Right atrium auricular region (tissue), 2 donors: ENCODE data around the gene PLA2G4D. TPM values are rescaled to one million over a fixed set of nuclear protein-coding genes. Genes with fewer than 3 reads are reported as not detected.

ENCODE experiments used
- DNase-seq: peaks from one replicate; pipeline ENCODE4 v3.0.0-alpha.2; 2019; ENCODE audit warnings: low spot score
- H3K27ac ChIP-seq, 2 donors: fragments of 200-600 bp; sonication (generic); 1 replicate in 1 of 2; 2 replicates in 1 of 2; pipeline ENCODE4 v1.5.1; 2016 to 2019
- H3K27me3 ChIP-seq, 2 donors: fragments of 200-600 bp; sonication (generic); one replicate each; pipeline versions ENCODE4 v1.5.1 to v1.6.0; 2017 to 2019
- H3K36me3 ChIP-seq: fragments of 200-600 bp; sonication (generic); one replicate; pipeline ENCODE4 v1.5.1; 2016
- H3K4me1 ChIP-seq, 2 donors: fragments of 200-600 bp; sonication (generic); one replicate each; pipeline versions ENCODE4 v1.5.1 to v1.6.0; 2017 to 2019
- H3K4me3 ChIP-seq, 2 donors: fragments of 200-600 bp; sonication (generic); 1 replicate in 1 of 2; 2 replicates in 1 of 2; pipeline ENCODE4 v1.5.1; 2017 to 2019; ENCODE audit warnings: mild to moderate bottlenecking in 1 of 2, moderate library complexity in 1 of 2
- H3K9me3 ChIP-seq, 2 donors: fragments of 200-600 bp; sonication (generic); one replicate each; pipeline ENCODE4 v1.5.1; 2019
- CTCF ChIP-seq, 2 donors: fragments of 200-600 bp; sonication (generic); IDR thresholded peaks; one replicate each; pipeline ENCODE4 v1.5.1; 2019; ENCODE audit warnings: antibody characterized with exemption in 2 of 2
- total RNA-seq, 2 donors: library from RNA; depleted of rRNA; stranded (reverse); fragments of >200 nt; gene quantifications; one replicate each; pipeline ENCODE4 v1.1.0, GENCODE V29; 2016

PLA2G4D gene
- total RNA-seq, 2 donors from 2014 or later, result not detected

- H3K27me3 ChIP-seq, result no peaks in the 10 kb centered on the region
- TF ChIP-seq CTCF (IDR thresholded peaks at IDR 0.05), result no peak
- no peaks in the 10 kb centered on the region for H3K36me3 ChIP-seq
- no peak overlapping the region for H3K27ac ChIP-seq
- peaks cover 0 to 19% of the 10 kb centered on the region in 2 donors for H3K4me1 ChIP-seq
- H3K4me3 ChIP-seq, result no peak overlapping the region
- DNase-seq, result no peak
- H3K9me3 ChIP-seq, result no peaks in the 10 kb centered on the region
Measured at GRCh38 chr15:42048080-42048820, 46.1 kb downstream of the PLA2G4D start.

- H3K4me1 ChIP-seq, result peaks cover 0 to 14% of the 10 kb centered on the region in 2 donors
- no peak overlapping the region for H3K4me3 ChIP-seq
- no peaks in the 10 kb centered on the region for H3K9me3 ChIP-seq
- no peak overlapping the region for H3K27ac ChIP-seq
- no peaks in the 10 kb centered on the region for H3K27me3 ChIP-seq
- TF ChIP-seq CTCF (IDR thresholded peaks at IDR 0.05), result no peak
- DNase-seq, result no peak
- no peaks in the 10 kb centered on the region for H3K36me3 ChIP-seq
Measured at GRCh38 chr15:42046597-42046996, 47.8 kb downstream of the PLA2G4D start.

- H3K27me3 ChIP-seq, result no peaks in the 10 kb centered on the region
- no peak for TF ChIP-seq CTCF (IDR thresholded peaks at IDR 0.05)
- no peak for DNase-seq
Measured at GRCh38 chr15:42045211-42045615, 49.1 kb downstream of the PLA2G4D start.

GRCh38 chr15:42042602-42043400, 51.6 kb downstream of the PLA2G4D start:
- H3K27ac ChIP-seq, result no peak overlapping the region
- no peak for TF ChIP-seq CTCF (IDR thresholded peaks at IDR 0.05)
- no peaks in the 10 kb centered on the region for H3K27me3 ChIP-seq

More at GRCh38 chr15:42045211-42045615, 49.1 kb downstream of the PLA2G4D start:
- Histone ChIP-seq H3K9me3 (no peaks in the 10 kb centered on the region), H3K27ac (no peak overlapping the region), H3K4me1 (peaks cover 0 to 3% of the 10 kb centered on the region in 2 donors), H3K36me3 (no peaks in the 10 kb centered on the region), H3K4me3 (no peak overlapping the region)

GRCh38 chr15:42038401-42038800, 56.0 kb downstream of the PLA2G4D start:
- Histone ChIP-seq H3K4me1 (no peaks in the 10 kb centered on the region), H3K9me3 (no peaks in the 10 kb centered on the region), H3K36me3 (no peaks in the 10 kb centered on the region), H3K27ac (no peak overlapping the region), H3K27me3 (no peaks in the 10 kb centered on the region), H3K4me3 (no peak overlapping the region)
- TF ChIP-seq CTCF (IDR thresholded peaks at IDR 0.05), result no peak
- no peak for DNase-seq

More at GRCh38 chr15:42042602-42043400, 51.6 kb downstream of the PLA2G4D start:
- H3K9me3 ChIP-seq, result no peaks in the 10 kb centered on the region
- no peaks in the 10 kb centered on the region for H3K4me1 ChIP-seq
- no peak overlapping the region for H3K4me3 ChIP-seq
- H3K36me3 ChIP-seq, result no peaks in the 10 kb centered on the region
- no peak for DNase-seq
